HCT116 (cell line): Measurements from ENCODE around the gene PRL. TPM values are rescaled to one million over a fixed set of nuclear protein-coding genes. Genes with fewer than 3 reads are reported as not detected.

Experiments used
- ATAC-seq: fragments of 200-7000 bp; cut with Tn5 transposase; 2 replicates; pipeline ENCODE4 v1.9.1; 2020; ENCODE audit warnings: mild to moderate bottlenecking, moderate library complexity
- BruUV-seq: library from RNA; stranded (reverse); fragments of 400-500 nt; replicated peaks from 2 replicates; lab custom pipeline; 2021; lab: Mats Ljungman, UMichigan
- CTCF ChIA-PET: fragments of 300-600 bp; sonication (Branson Sonifier 250); formaldehyde crosslinking; loops from one replicate; lab custom pipeline; 2021; ENCODE audit warnings: antibody characterized with exemption; lab: Charles Lee
- POLR2A ChIA-PET: fragments of 300-600, 350-600 bp; sonication (Branson Sonifier 250); formaldehyde crosslinking; loops from one replicate; lab custom pipeline; 2021; ENCODE audit warnings: antibody characterized with exemption; lab: Charles Lee
- RAD21 ChIA-PET, 2 experiments: fragments of 300-600 bp; sonication (Branson Sonifier 250); formaldehyde crosslinking; loops; one replicate each; lab custom pipeline; 2023; ENCODE audit warnings: low total read pairs in 2 of 2; ENCODE audit not compliant: uncharacterized antibody in 2 of 2, unreplicated experiment in 2 of 2, low non-redundant PET in 1 of 2; lab: Charles Lee
- DNase-seq: peaks from one replicate; pipeline ENCODE4 v3.0.0-alpha.2; 2010; ENCODE audit warnings: low read depth, low spot score
- H2AFZ ChIP-seq: fragments of 200-600 bp; shearing (Covaris generic), sonication (generic); 2 replicates; pipeline ENCODE4 v1.6.1; 2017; ENCODE audit warnings: low read depth, mixed run types, mixed read lengths, antibody characterized with exemption, low read length; ENCODE audit not compliant: poor library complexity, severe bottlenecking
- H3K27ac ChIP-seq: 2 replicates; pipeline ENCODE4 v1.5.1; 2012; ENCODE audit warnings: low read depth, low read length
- H3K27me3 ChIP-seq: fragments of 200-600 bp; sonication (generic); 2 replicates; pipeline ENCODE4 v1.6.1; 2016; ENCODE audit warnings: mixed run types, low read length, mixed read lengths; ENCODE audit not compliant: insufficient read depth
- H3K36me3 ChIP-seq, 2 experiments: fragments of 200-500 bp in 1 of 2; fragments of 200-600 bp in 1 of 2; sonication (Bioruptor generic) in 1 of 2; sonication (generic) in 1 of 2; 2 replicates each; pipeline versions ENCODE4 v1.5.1 to v1.6.1; 2014 to 2016; ENCODE audit warnings: low read length in 2 of 2, inconsistent platforms in 1 of 2, mixed read lengths in 1 of 2, mixed run types in 1 of 2; ENCODE audit not compliant: insufficient read depth in 2 of 2, control insufficient read depth in 1 of 2
- H3K4me1 ChIP-seq, 2 experiments: fragments of 200-600 bp in 1 of 2; sonication (generic) in 1 of 2; 2 replicates each; pipeline versions ENCODE4 v1.5.1 to v1.6.1; 2012 to 2017; ENCODE audit warnings: low read length in 2 of 2, inconsistent platforms in 1 of 2, mild to moderate bottlenecking in 1 of 2, mixed read lengths in 1 of 2, mixed run types in 1 of 2, moderate library complexity in 1 of 2; ENCODE audit not compliant: insufficient read depth in 2 of 2, control insufficient read depth in 1 of 2
- H3K4me2 ChIP-seq: fragments of 200-600 bp; sonication (generic); 2 replicates; pipeline ENCODE4 v1.6.1; 2017; ENCODE audit warnings: mixed run types, low read length, mixed read lengths
- H3K4me3 ChIP-seq, 2 experiments: fragments of 200-600 bp in 1 of 2; sonication (generic) in 1 of 2; replicated peaks in 1 of 2; 2 replicates each; pipeline ENCODE4 v1.5.1; 2011 to 2016; ENCODE audit warnings: low read length in 2 of 2, control low read depth in 1 of 2, low read depth in 1 of 2, mild to moderate bottlenecking in 1 of 2, mixed read lengths in 1 of 2, mixed run types in 1 of 2
- H3K79me2 ChIP-seq: fragments of 200-600 bp; sonication (generic); 2 replicates; pipeline ENCODE4 v1.6.1; 2017; ENCODE audit warnings: mild to moderate bottlenecking, mixed run types, low read length, moderate library complexity, mixed read lengths; ENCODE audit not compliant: insufficient read depth
- H3K9ac ChIP-seq: fragments of 200-600 bp; sonication (generic); 2 replicates; pipeline ENCODE4 v1.6.1; 2016; ENCODE audit warnings: low read length, mixed read lengths
- H3K9me2 ChIP-seq: fragments of 200-600 bp; sonication (generic), shearing (Covaris generic); 2 replicates; pipeline ENCODE4 v1.6.1; 2017; ENCODE audit warnings: mixed run types, mild to moderate bottlenecking, moderate library complexity; ENCODE audit not compliant: insufficient read depth
- H3K9me3 ChIP-seq, 2 experiments: fragments of 200-500 bp in 1 of 2; fragments of 200-600 bp in 1 of 2; sonication (Bioruptor generic) in 1 of 2; sonication (generic) in 1 of 2; 2 replicates each; pipeline ENCODE4 v1.6.1; 2014 to 2017; ENCODE audit warnings: low read length in 2 of 2, mixed read lengths in 2 of 2, inconsistent platforms in 1 of 2, low read depth in 1 of 2, mild to moderate bottlenecking in 1 of 2, mixed run types in 1 of 2, moderate library complexity in 1 of 2; ENCODE audit not compliant: control insufficient read depth in 1 of 2, insufficient read depth in 1 of 2
- H4K20me1 ChIP-seq: fragments of 200-600 bp; sonication (generic), shearing (Covaris generic); 2 replicates; pipeline ENCODE4 v1.6.1; 2017; ENCODE audit warnings: mixed run types, mild to moderate bottlenecking, moderate library complexity; ENCODE audit not compliant: insufficient read depth
- CEBPB ChIP-seq: IDR thresholded peaks from 2 replicates; pipeline ENCODE4 v1.6.1; 2012; ENCODE audit warnings: low read depth
- EZH2phosphoT487 ChIP-seq: fragments of 200-600 bp; IDR thresholded peaks from 2 replicates; pipeline ENCODE4 v1.6.1; 2018; ENCODE audit warnings: antibody characterized with exemption, borderline replicate concordance
- JUND ChIP-seq: IDR thresholded peaks from 2 replicates; pipeline ENCODE4 v1.6.1; 2012
- POLR2A ChIP-seq: IDR thresholded peaks from 2 replicates; pipeline ENCODE4 v1.7.0; 2011; ENCODE audit warnings: borderline replicate concordance; ENCODE audit not compliant: insufficient read depth, insufficient read length; ENCODE audit errors: extremely low read depth
- RAD21 ChIP-seq: IDR thresholded peaks from 2 replicates; pipeline ENCODE4 v1.6.1; 2012; ENCODE audit warnings: low read depth, mild to moderate bottlenecking
- SP1 ChIP-seq: IDR thresholded peaks from 2 replicates; pipeline ENCODE4 v1.6.1; 2012; ENCODE audit warnings: low read depth
- ZNF274 ChIP-seq: fragments of 200-500 bp; sonication (Bioruptor generic); IDR thresholded peaks from 2 replicates; pipeline ENCODE4 v1.6.1; 2014; ENCODE audit warnings: mild to moderate bottlenecking, low read depth, low read length, inconsistent platforms
- intact Hi-C: fragments of 100-400 bp; cut with micrococcal nuclease; formaldehyde crosslinking; loops from 2 replicates; pipeline ENCODE4 v1.10.0; 2022
- total RNA-seq: library from RNA; stranded (reverse); gene quantifications from one replicate; pipeline ENCODE4 v1.2.1, GENCODE V29; 2021; ENCODE audit not compliant: unreplicated experiment
- TF ChIP-seq, protein P1 (sequence below), 3 experiments: fragments of 200-600 bp in 1 of 3; sonication (generic) in 1 of 3; IDR thresholded peaks in 2 of 3; conservative IDR thresholded peaks in 1 of 3; 2 replicates each; pipeline ENCODE4 v1.5.1; 2012 to 2017; ENCODE audit warnings: low read depth in 2 of 3, low read length in 2 of 3, antibody characterized with exemption in 1 of 3, borderline replicate concordance in 1 of 3, control low read depth in 1 of 3, mild to moderate bottlenecking in 1 of 3, mixed read lengths in 1 of 3, mixed run types in 1 of 3, moderate library complexity in 1 of 3; ENCODE audit not compliant: insufficient read depth in 1 of 3

Gene PRL
- total RNA-seq, 1 experiment from 2014 or later, result not detected

DNA sequence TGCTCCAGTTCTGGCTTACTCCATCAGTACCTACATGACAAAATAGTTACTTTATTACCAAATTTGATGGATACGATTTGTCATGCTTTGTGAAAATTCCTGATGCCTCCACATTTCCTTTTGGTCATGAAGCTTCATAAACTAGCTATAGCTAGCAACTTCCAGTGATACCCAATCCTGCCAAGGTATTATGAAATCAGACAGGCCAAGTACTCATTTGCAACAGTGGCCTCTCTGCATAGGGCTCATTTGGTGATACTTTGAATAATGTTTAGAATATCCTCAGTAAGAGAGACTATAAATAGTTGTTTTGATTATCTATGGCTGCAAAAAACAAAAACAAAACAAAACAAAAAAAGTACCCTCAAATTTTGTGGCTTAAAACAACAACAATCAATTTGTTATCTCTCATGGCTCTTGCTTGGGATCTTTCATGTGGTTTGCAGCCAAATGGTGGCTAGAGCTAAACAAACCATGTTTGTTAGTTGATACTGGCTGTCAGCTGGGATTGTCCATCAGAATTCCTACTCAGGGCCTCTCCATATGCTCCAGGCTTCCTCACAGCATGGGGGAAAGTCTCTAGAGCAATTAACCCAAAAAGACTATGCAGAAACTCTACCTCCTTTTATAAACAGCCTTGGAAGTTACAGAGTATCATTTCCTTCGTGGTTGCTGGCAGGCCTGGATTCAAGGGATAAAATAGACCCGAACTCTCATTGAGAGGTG lies 10.1 kb upstream of the PRL start:
- ATAC-seq, result no peak
- BruUV-seq, result no TSS peak
- H2AFZ ChIP-seq, result no peak overlapping the region

DNA sequence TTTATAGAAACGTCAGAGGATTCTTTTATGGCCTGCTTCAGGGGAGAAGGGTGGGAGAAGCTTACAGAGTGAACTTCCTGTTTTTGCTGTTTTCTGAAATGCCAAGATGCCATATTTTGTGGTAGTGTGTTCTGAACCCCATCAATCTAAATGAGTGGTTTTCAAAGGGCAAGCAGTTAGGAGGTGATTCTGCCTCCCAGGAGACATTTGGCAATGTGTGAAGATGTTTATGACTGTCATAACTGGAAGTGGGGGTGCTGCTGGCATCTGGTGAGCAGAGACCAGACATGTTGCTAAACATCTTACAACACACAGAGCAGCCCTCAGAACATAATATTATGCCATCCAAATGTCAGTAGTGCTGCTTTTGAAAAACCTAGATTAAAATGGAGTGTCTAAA lies 6.0 kb upstream of the PRL start:
- Histone ChIP-seq H4K20me1 (no peaks in the 10 kb centered on the region), H3K27ac (no peak overlapping the region), H3K9me2 (no peaks in the 10 kb centered on the region), H3K4me1 (no peaks in the 10 kb centered on the region), H3K9me3 (no peaks in the 10 kb centered on the region), H3K4me3 (no peak overlapping the region), H2AFZ (no peak overlapping the region), H3K4me2 (no peak overlapping the region), H3K79me2 (no peaks in the 10 kb centered on the region), H3K9ac (no peak overlapping the region), H3K27me3 (no peaks in the 10 kb centered on the region), H3K36me3 (no peaks in the 10 kb centered on the region)
- intact Hi-C loops, result no loop called here
- RAD21 ChIA-PET, result no interaction called here
- ATAC-seq (no peak), DNase-seq (no peak)
- no peak for TF ChIP-seq CEBPB
- TF ChIP-seq, protein P1, sequence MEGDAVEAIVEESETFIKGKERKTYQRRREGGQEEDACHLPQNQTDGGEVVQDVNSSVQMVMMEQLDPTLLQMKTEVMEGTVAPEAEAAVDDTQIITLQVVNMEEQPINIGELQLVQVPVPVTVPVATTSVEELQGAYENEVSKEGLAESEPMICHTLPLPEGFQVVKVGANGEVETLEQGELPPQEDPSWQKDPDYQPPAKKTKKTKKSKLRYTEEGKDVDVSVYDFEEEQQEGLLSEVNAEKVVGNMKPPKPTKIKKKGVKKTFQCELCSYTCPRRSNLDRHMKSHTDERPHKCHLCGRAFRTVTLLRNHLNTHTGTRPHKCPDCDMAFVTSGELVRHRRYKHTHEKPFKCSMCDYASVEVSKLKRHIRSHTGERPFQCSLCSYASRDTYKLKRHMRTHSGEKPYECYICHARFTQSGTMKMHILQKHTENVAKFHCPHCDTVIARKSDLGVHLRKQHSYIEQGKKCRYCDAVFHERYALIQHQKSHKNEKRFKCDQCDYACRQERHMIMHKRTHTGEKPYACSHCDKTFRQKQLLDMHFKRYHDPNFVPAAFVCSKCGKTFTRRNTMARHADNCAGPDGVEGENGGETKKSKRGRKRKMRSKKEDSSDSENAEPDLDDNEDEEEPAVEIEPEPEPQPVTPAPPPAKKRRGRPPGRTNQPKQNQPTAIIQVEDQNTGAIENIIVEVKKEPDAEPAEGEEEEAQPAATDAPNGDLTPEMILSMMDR (IDR thresholded peaks at IDR 0.05 in 2 of 3, conservative IDR thresholded peaks at IDR 0.05 in 1 of 3; ENCODE audit: borderline replicate concordance in 1 of 3, insufficient read depth in 1 of 3, low read depth in 2 of 3, low read length in 2 of 3), result no peak
- TF ChIP-seq RAD21, result no peak
- no peak for TF ChIP-seq POLR2A
- no peak for TF ChIP-seq SP1
- TF ChIP-seq EZH2phosphoT487, result no peak
- CTCF ChIA-PET, result no interaction called here
- no TSS peak for BruUV-seq
- POLR2A ChIA-PET, result no interaction called here

More for the DNA sequence above, 10.1 kb upstream of the PRL start:
- DNase-seq, result no peak
- peaks cover 0 to 4% of the 10 kb centered on the region in 2 experiments; a peak in 1 of 4 replicates for H3K9me3 ChIP-seq
- no peak overlapping the region for H3K4me3 ChIP-seq
- no peak overlapping the region for H3K4me2 ChIP-seq
- intact Hi-C loops, result no loop called here
- H3K79me2 ChIP-seq, result no peaks in the 10 kb centered on the region
- POLR2A ChIA-PET, result no interaction called here
- H3K9ac ChIP-seq, result no peak overlapping the region
- H3K4me1 ChIP-seq, result no peaks in the 10 kb centered on the region
- H3K27ac ChIP-seq, result no peak overlapping the region
- no peaks in the 10 kb centered on the region for H3K27me3 ChIP-seq
- H3K36me3 ChIP-seq, result no peaks in the 10 kb centered on the region
- CTCF ChIA-PET, result no interaction called here
- RAD21 ChIA-PET, result no interaction called here
- no peaks in the 10 kb centered on the region for H4K20me1 ChIP-seq
- no peaks in the 10 kb centered on the region for H3K9me2 ChIP-seq
- TF ChIP-seq ZNF274, result no peak
- TF ChIP-seq JUND, result no peak
